ENCODE measurements around the gene ZDHHC7.

Gene ZDHHC7

DNA sequence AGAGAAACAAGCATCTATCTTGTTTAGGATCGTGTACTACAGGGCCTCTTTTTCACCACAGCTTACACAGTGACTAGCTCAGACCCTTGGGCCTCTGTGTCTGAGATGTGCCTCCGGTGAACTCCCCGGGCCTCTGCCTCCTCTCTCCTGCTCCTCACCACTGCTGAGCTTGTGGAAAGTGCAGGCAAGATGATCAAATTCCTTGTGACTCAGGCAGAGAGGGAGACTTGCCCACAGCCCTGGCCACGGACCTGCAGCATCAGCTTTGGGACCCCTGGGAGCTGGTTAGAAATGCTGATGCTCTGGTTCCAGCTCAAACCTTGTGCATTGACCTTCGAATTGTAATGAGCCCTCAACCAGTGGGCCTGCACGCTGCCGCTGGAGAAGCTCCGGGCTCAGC, 79.8 kb downstream of the ZDHHC7 start:
- Histone ChIP-seq H3K4me2 (ENCODE audit: low read length) (no peak overlapping the region), H3K9me2 (ENCODE audit: low read depth, low read length) (no peaks in the 10 kb centered on the region), H4K20me1 (ENCODE audit: insufficient read depth, low read length) (no peaks in the 10 kb centered on the region), H3K79me2 (ENCODE audit: insufficient read depth, low read length) (no peaks in the 10 kb centered on the region), H3K9ac (ENCODE audit: low read length) (no peak overlapping the region), H3K36me3 (ENCODE audit: insufficient read depth, low read length) (no peaks in the 10 kb centered on the region), H3K9me3 (ENCODE audit: low read length) (no peaks in the 10 kb centered on the region), H3K27ac (ENCODE audit: low read depth, low read length, poor library complexity, severe bottlenecking) (no peak overlapping the region), H3K27me3 (ENCODE audit: insufficient read depth, low read length) (peaks cover 4% of the 10 kb centered on the region; the same call in 1 of the 2 replicates), H3F3A (ENCODE audit: insufficient read depth, low read length) (no peaks in the 10 kb centered on the region), H2AFZ (ENCODE audit: low read length) (no peak overlapping the region), H3K4me3 (ENCODE audit: low read depth, low read length, poor library complexity, severe bottlenecking) (no peak overlapping the region), H3K4me1 (ENCODE audit: insufficient read depth, low read length, severe bottlenecking) (no peaks in the 10 kb centered on the region)
- TF ChIP-seq EZH2 (IDR thresholded peaks at IDR 0.05; ENCODE audit: borderline replicate concordance, low read length) (no peak), CTCF (IDR thresholded peaks at IDR 0.05; ENCODE audit: low read length) (no peak)

- Histone ChIP-seq H3K9me2 (ENCODE audit: low read depth, low read length) (no peaks in the 10 kb centered on the region), H3K4me1 (ENCODE audit: insufficient read depth, low read length, severe bottlenecking) (no peaks in the 10 kb centered on the region), H4K20me1 (ENCODE audit: insufficient read depth, low read length) (no peaks in the 10 kb centered on the region), H3K4me2 (ENCODE audit: low read length) (no peak overlapping the region), H3K27ac (ENCODE audit: low read depth, low read length, poor library complexity, severe bottlenecking) (no peak overlapping the region), H2AFZ (ENCODE audit: low read length) (no peak overlapping the region), H3K36me3 (ENCODE audit: insufficient read depth, low read length) (no peaks in the 10 kb centered on the region), H3K79me2 (ENCODE audit: insufficient read depth, low read length) (no peaks in the 10 kb centered on the region), H3F3A (ENCODE audit: insufficient read depth, low read length) (no peaks in the 10 kb centered on the region), H3K27me3 (ENCODE audit: insufficient read depth, low read length) (peaks cover 4% of the 10 kb centered on the region; the same call in 1 of the 2 replicates), H3K9me3 (ENCODE audit: low read length) (no peaks in the 10 kb centered on the region), H3K9ac (ENCODE audit: low read length) (no peak overlapping the region), H3K4me3 (ENCODE audit: low read depth, low read length, poor library complexity, severe bottlenecking) (no peak overlapping the region)
- TF ChIP-seq EZH2 (IDR thresholded peaks at IDR 0.05; ENCODE audit: borderline replicate concordance, low read length): no peak
- no peak for TF ChIP-seq CTCF (IDR thresholded peaks at IDR 0.05; ENCODE audit: low read length)
Measured at GRCh38 chr16:84931107-84931494, 80.2 kb downstream of the ZDHHC7 start.

DNA sequence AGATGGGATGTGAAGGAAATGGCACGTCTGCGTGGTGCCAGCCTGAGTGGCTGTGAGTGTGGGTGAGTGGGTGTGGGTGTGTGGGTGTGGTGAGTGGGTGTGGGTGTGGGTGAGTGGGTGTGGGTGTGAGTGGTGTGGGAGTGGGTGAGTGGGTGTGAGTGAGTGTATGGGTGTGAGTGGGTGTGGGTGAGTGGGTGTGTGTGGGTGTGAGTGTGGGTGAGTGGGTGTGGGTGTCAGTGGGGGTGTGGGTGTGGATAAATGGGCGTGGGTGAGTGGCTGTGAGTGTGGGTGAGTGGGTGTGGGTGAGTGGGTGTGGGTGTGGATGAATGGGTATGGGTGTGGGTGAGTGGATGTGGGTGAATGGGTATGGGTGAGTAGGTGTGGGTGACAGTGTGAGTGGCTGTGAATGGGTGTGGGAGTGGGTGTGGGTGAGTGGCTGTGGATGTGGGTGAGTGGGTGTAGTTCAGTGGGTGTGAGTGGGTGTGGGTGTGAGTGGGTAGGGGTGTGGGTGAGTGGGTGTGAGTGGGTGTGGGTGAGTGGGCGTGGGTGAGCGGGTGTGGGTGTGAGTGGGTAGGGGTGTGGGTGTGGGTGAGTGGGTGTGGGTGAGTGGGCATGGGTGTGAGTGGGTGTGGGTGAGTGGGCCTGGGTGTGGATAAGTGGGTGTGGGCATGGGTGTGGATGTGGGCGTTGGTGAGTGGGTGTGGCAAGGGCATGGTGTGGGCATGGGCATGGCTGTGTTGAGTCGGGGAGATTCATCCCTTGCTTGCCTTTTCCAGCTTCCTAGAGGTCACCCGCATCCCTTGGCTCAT, 80.8 kb downstream of the ZDHHC7 start:
- no peaks in the 10 kb centered on the region for H4K20me1 ChIP-seq (ENCODE audit: insufficient read depth, low read length)
- H3F3A ChIP-seq (ENCODE audit: insufficient read depth, low read length): no peaks in the 10 kb centered on the region
- no peak overlapping the region for H3K4me3 ChIP-seq (ENCODE audit: low read depth, low read length, poor library complexity, severe bottlenecking)
- no peaks in the 10 kb centered on the region for H3K9me2 ChIP-seq (ENCODE audit: low read depth, low read length)
- no peak overlapping the region for H3K4me2 ChIP-seq (ENCODE audit: low read length)
- no peaks in the 10 kb centered on the region for H3K4me1 ChIP-seq (ENCODE audit: insufficient read depth, low read length, severe bottlenecking)
- no peak overlapping the region for H3K9ac ChIP-seq (ENCODE audit: low read length)
- H3K79me2 ChIP-seq (ENCODE audit: insufficient read depth, low read length): no peaks in the 10 kb centered on the region
- TF ChIP-seq EZH2 (IDR thresholded peaks at IDR 0.05; ENCODE audit: borderline replicate concordance, low read length): no peak
- no peak for TF ChIP-seq CTCF (IDR thresholded peaks at IDR 0.05; ENCODE audit: low read length)
- H2AFZ ChIP-seq (ENCODE audit: low read length): no peak overlapping the region
- no peaks in the 10 kb centered on the region for H3K36me3 ChIP-seq (ENCODE audit: insufficient read depth, low read length)
- peaks cover 4% of the 10 kb centered on the region; the same call in 1 of the 2 replicates for H3K27me3 ChIP-seq (ENCODE audit: insufficient read depth, low read length)
- no peak overlapping the region for H3K27ac ChIP-seq (ENCODE audit: low read depth, low read length, poor library complexity, severe bottlenecking)
- no peaks in the 10 kb centered on the region for H3K9me3 ChIP-seq (ENCODE audit: low read length)

Data from OCI-LY1 (cell line).